GM12872 (cell line): ENCODE results near the gene MKNK1.

Source experiments
- TF ChIP-seq, protein P1 (sequence below): IDR thresholded peaks from 3 replicates; pipeline ENCODE4 v1.5.1; 2011; ENCODE audit warnings: low read depth, mild to moderate bottlenecking, low read length, moderate library complexity; ENCODE audit not compliant: insufficient read depth

The MKNK1 gene

DNA sequence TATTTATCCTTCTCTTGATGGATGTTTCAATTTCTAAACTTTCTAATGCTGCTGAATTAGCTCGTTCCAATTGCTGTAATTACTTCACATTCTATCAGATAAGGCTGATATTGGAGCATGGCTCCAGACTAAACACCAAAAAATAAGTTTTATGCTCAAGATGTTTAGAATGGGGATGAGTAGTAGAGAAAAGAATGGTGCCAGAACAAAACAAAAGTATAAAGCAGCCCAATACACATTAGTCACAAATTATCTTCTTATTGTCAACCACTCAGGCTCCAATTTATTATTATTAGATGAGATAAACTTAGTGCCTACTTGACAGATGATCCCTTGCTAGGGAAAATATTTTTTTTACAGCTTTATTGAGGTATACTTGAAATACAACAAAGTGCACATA, 42.3 kb upstream of the MKNK1 start:
- TF ChIP-seq, protein P1, sequence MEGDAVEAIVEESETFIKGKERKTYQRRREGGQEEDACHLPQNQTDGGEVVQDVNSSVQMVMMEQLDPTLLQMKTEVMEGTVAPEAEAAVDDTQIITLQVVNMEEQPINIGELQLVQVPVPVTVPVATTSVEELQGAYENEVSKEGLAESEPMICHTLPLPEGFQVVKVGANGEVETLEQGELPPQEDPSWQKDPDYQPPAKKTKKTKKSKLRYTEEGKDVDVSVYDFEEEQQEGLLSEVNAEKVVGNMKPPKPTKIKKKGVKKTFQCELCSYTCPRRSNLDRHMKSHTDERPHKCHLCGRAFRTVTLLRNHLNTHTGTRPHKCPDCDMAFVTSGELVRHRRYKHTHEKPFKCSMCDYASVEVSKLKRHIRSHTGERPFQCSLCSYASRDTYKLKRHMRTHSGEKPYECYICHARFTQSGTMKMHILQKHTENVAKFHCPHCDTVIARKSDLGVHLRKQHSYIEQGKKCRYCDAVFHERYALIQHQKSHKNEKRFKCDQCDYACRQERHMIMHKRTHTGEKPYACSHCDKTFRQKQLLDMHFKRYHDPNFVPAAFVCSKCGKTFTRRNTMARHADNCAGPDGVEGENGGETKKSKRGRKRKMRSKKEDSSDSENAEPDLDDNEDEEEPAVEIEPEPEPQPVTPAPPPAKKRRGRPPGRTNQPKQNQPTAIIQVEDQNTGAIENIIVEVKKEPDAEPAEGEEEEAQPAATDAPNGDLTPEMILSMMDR = no peak

DNA sequence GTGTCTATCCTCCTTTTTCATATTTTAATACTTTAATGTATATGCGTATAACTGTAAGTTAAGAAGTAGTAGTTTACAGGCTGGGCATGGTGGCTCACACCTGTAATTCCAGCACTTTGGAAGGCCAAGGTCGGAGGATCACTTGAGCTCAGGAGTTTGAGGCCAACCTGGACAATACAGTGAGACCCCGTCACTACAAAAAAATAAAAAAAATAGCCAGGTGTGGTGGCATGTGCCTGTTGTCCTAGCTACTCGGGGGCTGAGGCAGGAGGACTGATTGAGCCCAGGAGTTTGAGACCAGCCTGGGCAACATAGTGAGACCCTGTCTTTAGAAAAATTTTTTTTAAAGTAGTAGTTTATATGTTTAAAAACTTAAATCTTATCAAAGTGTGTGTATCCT, 41.7 kb upstream of the MKNK1 start:
- TF ChIP-seq, protein P1 = no peak

DNA sequence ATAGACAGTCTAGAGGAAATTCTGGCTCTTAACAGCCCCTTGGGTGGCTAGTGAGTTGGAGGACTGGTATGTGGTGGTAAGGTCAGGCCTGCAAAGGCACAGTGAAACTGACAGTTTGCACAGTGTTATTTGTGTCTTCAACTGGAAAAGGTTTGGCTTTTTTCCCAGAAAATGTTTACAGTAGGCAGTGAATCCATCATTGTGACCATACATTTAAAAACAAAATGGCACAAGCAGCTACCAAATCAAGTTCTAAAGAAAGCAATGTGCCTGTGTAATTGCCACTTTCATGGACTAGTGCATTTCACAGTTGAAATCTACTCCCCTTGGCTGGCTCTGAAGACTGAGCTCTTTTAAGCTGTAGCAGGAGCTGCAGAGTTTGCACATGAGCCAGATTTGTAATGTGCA, 39.3 kb upstream of the MKNK1 start:
- TF ChIP-seq, protein P1 = no peak

DNA sequence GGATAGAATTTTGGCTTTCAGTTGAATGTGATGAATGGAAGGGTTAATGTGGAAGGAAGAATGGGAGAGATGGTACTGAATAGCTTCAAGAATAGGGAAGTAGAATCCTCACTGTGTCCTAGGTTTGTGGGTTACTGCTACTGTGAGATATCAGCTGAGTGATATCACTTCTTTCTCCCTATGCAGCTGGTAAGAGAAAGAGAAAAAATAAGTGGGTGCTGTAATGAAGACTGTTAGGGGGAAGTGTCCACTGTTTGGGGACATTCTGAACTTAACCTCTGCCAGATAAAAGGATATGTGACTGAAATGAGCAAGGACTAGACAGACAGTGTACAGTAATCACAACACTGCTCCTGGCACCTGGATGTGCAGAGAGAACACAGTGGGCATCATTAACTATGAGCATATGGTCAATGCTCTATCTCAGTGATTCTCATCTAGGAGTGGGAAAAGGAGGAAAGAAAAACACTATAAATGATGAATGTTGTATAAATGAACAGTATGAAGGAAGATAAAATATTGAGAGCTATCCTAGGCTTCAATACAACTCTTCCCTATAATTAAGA, 38.1 kb upstream of the MKNK1 start:
- TF ChIP-seq, protein P1 = no peak

DNA sequence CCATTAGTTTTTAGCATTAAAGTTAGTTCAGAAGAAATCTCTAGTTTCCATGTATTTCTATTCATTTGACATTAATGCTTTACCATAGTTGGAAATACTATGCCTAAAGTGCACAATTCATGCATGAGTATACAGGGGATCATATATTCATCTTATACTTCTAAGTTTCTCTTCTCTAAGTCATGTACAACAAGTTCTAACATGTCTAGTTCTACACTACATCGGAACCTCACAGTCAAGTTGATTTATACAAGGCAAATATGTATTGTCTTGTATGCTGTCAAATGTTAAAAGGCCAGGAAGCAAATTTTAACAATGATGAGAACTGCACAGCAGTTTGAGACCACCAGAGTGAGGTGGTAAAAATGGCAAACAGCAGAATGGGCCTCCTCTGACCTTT, 35.5 kb upstream of the MKNK1 start:
- TF ChIP-seq, protein P1 = no peak

DNA sequence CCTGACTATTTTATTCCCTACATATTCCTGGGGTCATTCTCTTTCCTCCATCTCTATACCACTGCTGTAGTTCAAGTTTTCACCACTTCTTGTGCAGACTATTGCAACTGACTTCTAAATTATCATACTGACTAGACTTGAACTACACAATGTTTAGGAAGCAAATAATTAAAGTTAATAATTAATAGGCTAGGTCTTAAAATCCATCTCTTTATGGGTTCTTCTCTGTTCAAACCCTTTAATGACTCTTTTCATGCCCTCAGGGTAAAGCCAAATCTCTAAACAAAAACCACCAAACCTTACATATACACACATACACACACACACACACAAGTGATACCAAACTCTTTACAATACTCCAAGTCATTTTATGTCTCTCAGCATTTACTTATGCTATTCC, 34.9 kb upstream of the MKNK1 start:
- TF ChIP-seq, protein P1 = no peak

DNA sequence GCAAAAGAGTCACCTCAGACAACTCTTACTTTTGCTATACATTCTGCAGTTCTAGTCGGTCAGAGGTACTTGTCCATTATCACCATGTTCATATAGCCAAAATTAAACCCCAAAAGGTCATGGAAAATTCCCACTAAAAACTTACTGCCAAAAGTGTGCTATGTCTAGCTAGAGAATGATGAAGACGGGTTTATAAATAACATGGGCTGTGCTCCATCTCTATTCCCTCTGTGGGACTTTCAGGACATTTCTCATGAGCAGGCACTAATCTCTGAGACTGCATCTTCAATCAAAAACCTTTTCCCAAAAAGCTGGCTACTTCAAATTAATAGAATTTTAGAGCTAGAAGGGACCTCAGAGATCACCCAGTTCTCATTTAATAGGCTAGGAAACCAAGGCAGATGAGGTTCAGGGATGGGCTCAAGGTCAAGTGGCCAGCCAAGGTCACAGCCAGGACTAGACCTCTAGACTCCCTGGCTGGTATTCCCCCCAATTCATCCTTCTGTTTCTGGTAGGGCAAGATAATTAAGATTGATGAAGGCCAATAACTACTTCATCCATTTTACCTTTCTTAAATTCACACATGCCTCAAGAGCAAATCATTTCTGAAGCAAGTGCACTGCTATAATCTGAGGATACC, 33.5 kb upstream of the MKNK1 start:
- TF ChIP-seq, protein P1 = no peak
